22Rv1 (cell line): ENCODE data around the gene CDH18.

Experiments
- ZFX ChIP-seq: fragments of 450-650 bp; IDR thresholded peaks from 2 replicates; pipeline ENCODE4 v1.6.1; 2017; ENCODE audit warnings: antibody characterized with exemption, borderline replicate concordance
- TF ChIP-seq, protein P1 (sequence below): fragments of 450-650 bp; IDR thresholded peaks from 2 replicates; pipeline ENCODE4 v1.5.1; 2017; ENCODE audit warnings: mild to moderate bottlenecking

DNA sequence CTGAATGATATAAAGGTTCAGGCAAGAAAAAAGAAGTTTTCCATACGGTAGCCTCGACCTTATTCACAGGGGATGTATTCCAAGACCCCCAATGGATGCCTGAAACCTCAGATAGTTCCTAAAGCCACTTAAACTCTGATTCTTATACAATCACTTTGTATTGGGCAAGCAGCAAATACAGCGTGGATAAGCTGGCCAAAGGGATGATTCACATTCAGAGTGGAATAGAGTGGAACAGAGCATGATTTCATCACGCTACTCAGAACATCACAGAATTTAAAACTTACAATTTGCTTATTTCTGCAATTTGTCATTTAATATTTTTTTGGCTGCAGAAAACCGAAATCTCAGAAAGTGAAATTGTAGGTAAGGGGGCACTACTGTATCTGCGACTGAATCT is 40.5 kb upstream of the CDH18 start:
- TF ChIP-seq, protein P1, sequence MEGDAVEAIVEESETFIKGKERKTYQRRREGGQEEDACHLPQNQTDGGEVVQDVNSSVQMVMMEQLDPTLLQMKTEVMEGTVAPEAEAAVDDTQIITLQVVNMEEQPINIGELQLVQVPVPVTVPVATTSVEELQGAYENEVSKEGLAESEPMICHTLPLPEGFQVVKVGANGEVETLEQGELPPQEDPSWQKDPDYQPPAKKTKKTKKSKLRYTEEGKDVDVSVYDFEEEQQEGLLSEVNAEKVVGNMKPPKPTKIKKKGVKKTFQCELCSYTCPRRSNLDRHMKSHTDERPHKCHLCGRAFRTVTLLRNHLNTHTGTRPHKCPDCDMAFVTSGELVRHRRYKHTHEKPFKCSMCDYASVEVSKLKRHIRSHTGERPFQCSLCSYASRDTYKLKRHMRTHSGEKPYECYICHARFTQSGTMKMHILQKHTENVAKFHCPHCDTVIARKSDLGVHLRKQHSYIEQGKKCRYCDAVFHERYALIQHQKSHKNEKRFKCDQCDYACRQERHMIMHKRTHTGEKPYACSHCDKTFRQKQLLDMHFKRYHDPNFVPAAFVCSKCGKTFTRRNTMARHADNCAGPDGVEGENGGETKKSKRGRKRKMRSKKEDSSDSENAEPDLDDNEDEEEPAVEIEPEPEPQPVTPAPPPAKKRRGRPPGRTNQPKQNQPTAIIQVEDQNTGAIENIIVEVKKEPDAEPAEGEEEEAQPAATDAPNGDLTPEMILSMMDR: no peak
- TF ChIP-seq ZFX: no peak
